Measurements from ENCODE around the gene ANO1.

DNA sequence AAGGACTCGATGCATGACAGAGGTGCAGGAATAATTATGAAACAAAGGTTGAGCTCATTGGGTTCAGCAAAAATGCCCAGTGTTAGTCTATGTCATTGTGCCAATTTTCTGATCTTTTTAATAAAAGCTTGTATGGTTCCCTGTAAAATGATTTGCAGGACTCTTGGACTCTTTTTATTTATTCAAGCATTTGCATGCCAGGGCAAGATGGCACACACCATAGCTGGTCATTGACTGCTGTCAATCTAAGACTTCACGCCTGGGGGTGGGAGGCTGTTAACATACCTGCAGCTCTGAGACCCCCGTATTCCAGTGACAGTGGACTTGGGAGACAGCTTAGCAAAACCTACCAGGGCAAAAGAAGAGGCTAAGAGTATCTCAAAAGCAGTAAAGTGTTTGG is 32.0 kb upstream of the ANO1 start:
- TF ChIP-seq, protein P1, sequence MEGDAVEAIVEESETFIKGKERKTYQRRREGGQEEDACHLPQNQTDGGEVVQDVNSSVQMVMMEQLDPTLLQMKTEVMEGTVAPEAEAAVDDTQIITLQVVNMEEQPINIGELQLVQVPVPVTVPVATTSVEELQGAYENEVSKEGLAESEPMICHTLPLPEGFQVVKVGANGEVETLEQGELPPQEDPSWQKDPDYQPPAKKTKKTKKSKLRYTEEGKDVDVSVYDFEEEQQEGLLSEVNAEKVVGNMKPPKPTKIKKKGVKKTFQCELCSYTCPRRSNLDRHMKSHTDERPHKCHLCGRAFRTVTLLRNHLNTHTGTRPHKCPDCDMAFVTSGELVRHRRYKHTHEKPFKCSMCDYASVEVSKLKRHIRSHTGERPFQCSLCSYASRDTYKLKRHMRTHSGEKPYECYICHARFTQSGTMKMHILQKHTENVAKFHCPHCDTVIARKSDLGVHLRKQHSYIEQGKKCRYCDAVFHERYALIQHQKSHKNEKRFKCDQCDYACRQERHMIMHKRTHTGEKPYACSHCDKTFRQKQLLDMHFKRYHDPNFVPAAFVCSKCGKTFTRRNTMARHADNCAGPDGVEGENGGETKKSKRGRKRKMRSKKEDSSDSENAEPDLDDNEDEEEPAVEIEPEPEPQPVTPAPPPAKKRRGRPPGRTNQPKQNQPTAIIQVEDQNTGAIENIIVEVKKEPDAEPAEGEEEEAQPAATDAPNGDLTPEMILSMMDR (IDR thresholded peaks at IDR 0.05; ENCODE audit: insufficient read depth, low read length, poor library complexity, severe bottlenecking): no peak
- no peak for TF ChIP-seq EZH2phosphoT487 (conservative IDR thresholded peaks at IDR 0.05; ENCODE audit: low read length)

All from SU-DHL-6 (cell line).